Testis (tissue), 3 donors: ENCODE results near the gene PTPDC1. TPM values are rescaled to one million over a fixed set of nuclear protein-coding genes. Genes with fewer than 3 reads are reported as not detected.
A peak's percentile ranks its signal among the peaks of the same experiment; 100 is the strongest.

Experiments used
- DNase-seq: peaks from one replicate; pipeline ENCODE4 v3.0.0-alpha.2; 2019
- H3K27ac ChIP-seq, 2 donors: fragments of 200-600 bp; sonication (generic); one replicate each; pipeline ENCODE4 v1.5.1; 2019
- H3K27me3 ChIP-seq: fragments of 200-600 bp; sonication (generic); one replicate; pipeline ENCODE4 v1.5.1; 2019
- H3K36me3 ChIP-seq: fragments of 200-600 bp; sonication (generic); one replicate; pipeline ENCODE4 v1.5.1; 2017; ENCODE audit warnings: low read depth; ENCODE audit errors: missing control alignments
- H3K4me1 ChIP-seq: fragments of 200-600 bp; sonication (generic); one replicate; pipeline ENCODE4 v1.5.1; 2019
- H3K4me3 ChIP-seq, 2 donors: fragments of 200-600 bp; sonication (generic); one replicate each; pipeline ENCODE4 v1.5.1; 2017 to 2019
- H3K9me3 ChIP-seq: fragments of 200-600 bp; sonication (generic); one replicate; pipeline ENCODE4 v1.5.1; 2017
- POLR2A ChIP-seq: fragments of 450-650 bp; IDR thresholded peaks from one replicate; pipeline ENCODE4 v1.6.1; 2017; ENCODE audit warnings: antibody characterized with exemption, mild to moderate bottlenecking, moderate library complexity
- WGBS, 2 donors: methylation state at CpG; one replicate each; pipeline ENCODE4 v1.1.5; 2018; 5-methylcytosine and 5-hydroxymethylcytosine counted together
- intact Hi-C: fragments of 100-400 bp; cut with DNase I; formaldehyde crosslinking; loops from one replicate; pipeline ENCODE4 v1.15.1; 2023; ENCODE audit warnings: low total_unique reads
- polyA plus RNA-seq: library from polyadenylated mRNA; stranded (reverse); fragments of 350-450 nt; fragmentation: Illumina TruSeq; extraction: RNeasy Lipid Tissue Mini Kit (QIAGEN cat#74804); gene quantifications from one replicate; pipeline ENCODE4 v1.2.3, GENCODE V29; 2014; ENCODE audit warnings: low read depth, low replicate concordance; ENCODE audit not compliant: insufficient read depth
- total RNA-seq, 2 donors: library from RNA; depleted of rRNA; stranded (reverse); fragments of >200 nt; gene quantifications; one replicate each; pipeline ENCODE4 v1.2.3, GENCODE V29; 2016
- TF ChIP-seq, protein P1 (sequence below), 3 experiments: fragments of 450-650 bp in 2 of 3; fragments of 200-600 bp in 1 of 3; sonication (generic) in 1 of 3; IDR thresholded peaks; one replicate each; pipeline ENCODE4 v1.5.1; 2016 to 2019; ENCODE audit warnings: antibody characterized with exemption in 3 of 3, mild to moderate bottlenecking in 2 of 3, moderate library complexity in 1 of 3

Gene PTPDC1
- total and polyA plus RNA-seq, 3 donors from 2014 or later: 18.3 to 35.0 (median 32.3) TPM

- peak overlapping the region; percentile 37 to 77 for H3K27ac ChIP-seq
- no peak overlapping the region for H3K4me3 ChIP-seq
- no peaks in the 10 kb centered on the region for H3K9me3 ChIP-seq
- DNase-seq: peak; percentile 84
- intact Hi-C loops: no loop called here
- peaks cover 24% of the 10 kb centered on the region for H3K4me1 ChIP-seq
- no peaks in the 10 kb centered on the region for H3K27me3 ChIP-seq
- TF ChIP-seq POLR2A: no peak
- TF ChIP-seq, protein P1, sequence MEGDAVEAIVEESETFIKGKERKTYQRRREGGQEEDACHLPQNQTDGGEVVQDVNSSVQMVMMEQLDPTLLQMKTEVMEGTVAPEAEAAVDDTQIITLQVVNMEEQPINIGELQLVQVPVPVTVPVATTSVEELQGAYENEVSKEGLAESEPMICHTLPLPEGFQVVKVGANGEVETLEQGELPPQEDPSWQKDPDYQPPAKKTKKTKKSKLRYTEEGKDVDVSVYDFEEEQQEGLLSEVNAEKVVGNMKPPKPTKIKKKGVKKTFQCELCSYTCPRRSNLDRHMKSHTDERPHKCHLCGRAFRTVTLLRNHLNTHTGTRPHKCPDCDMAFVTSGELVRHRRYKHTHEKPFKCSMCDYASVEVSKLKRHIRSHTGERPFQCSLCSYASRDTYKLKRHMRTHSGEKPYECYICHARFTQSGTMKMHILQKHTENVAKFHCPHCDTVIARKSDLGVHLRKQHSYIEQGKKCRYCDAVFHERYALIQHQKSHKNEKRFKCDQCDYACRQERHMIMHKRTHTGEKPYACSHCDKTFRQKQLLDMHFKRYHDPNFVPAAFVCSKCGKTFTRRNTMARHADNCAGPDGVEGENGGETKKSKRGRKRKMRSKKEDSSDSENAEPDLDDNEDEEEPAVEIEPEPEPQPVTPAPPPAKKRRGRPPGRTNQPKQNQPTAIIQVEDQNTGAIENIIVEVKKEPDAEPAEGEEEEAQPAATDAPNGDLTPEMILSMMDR (IDR thresholded peaks at IDR 0.05): no peak
- no peaks in the 10 kb centered on the region for H3K36me3 ChIP-seq
- 41 to 42% methylated on average over 13 of the region's 13 CpGs for WGBS, 2 donors
Measured at GRCh38 chr9:94139672-94140417, 55.6 kb downstream of the PTPDC1 start.

- H3K4me3 ChIP-seq: no peak overlapping the region
- peaks cover 20% of the 10 kb centered on the region for H3K4me1 ChIP-seq
- WGBS, 2 donors: 49 to 60% methylated on average over 4 of the region's 4 CpGs
- peak overlapping the region; percentile 37 to 77 for H3K27ac ChIP-seq
- H3K36me3 ChIP-seq: no peaks in the 10 kb centered on the region
- no peak for DNase-seq
- no peak for TF ChIP-seq POLR2A
- TF ChIP-seq, protein P1 (IDR thresholded peaks at IDR 0.05): no peak
- H3K27me3 ChIP-seq: no peaks in the 10 kb centered on the region
- intact Hi-C loops: no loop called here
- no peaks in the 10 kb centered on the region for H3K9me3 ChIP-seq
Measured at GRCh38 chr9:94140418-94140780, 56.1 kb downstream of the PTPDC1 start.

DNA sequence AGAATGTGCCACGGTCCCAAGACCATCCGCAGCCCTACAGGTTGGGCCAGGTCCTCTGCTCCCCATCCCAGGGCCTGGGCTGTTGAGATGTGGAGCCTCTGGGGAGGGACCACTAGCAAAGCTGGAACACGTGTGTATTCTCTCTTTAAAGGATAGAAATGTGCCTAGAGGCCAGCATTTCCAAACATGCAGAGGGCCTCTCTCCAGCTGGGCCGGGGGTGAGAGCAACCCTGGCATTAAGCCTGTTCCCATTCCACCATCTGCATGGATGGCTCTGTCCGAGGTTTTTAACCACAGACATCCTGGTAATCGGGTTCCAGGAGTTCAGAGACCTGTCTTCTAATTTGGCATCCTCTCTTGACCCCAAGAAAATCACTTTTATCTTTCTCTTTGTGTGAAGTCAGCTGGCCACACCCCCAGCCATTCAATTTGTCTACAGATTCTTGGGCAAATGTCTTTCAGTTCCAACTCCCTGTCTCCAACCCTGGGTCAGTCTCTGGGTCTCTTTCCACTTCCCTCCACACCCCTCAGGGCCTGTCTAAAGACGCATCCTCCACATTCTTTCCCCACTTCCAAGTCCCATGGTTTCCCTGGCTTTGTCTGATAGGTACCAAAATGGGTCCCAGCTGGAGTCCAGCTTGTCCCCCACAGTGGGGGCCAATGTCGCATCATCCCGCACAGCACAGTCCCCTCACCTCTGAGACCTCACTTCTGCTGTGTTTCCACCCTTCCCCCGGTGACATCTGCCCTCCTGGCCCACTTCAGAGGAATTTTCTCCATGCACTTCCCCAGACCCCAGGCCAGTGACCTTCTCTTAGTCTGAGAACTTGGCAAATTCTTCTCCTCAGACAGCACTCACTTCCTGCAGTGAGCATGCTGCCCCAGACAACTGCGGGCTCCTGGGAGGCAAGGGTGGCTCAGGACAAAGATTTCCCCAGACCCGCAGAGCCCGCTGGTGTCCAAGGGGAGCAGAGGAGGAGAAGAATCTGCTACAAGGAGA, 56.8 kb downstream of the PTPDC1 start:
- no peak overlapping the region for H3K4me3 ChIP-seq
- no peaks in the 10 kb centered on the region for H3K9me3 ChIP-seq
- no peaks in the 10 kb centered on the region for H3K36me3 ChIP-seq
- WGBS, 2 donors: 79 to 80% methylated on average over 11 to 13 of the region's 13 CpGs
- intact Hi-C loops: no loop called here
- TF ChIP-seq POLR2A: no peak
- TF ChIP-seq, protein P1 (IDR thresholded peaks at IDR 0.05): no peak
- peak overlapping the region; percentile 37 to 77 for H3K27ac ChIP-seq
- no peak for DNase-seq
- H3K4me1 ChIP-seq: peaks cover 17% of the 10 kb centered on the region
- H3K27me3 ChIP-seq: no peaks in the 10 kb centered on the region

DNA sequence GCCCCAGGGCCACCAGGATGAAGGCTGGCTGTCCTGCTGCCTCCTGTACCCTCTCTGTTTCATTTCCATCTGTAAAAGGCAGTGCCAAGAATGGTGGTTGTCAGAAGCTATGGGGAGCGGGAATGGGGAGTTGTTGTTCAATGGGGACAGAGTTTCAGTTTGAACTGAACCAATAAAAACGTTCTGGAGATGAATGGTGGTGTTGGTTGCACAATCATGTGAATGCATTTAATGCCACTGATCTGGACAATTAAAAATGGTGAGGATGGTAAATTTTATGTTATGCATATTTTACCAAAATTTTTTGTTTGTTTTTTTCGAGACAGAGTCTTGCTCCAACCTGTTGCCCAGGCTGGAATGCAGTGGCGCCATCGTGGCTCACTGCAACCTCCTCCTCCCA, 58.1 kb downstream of the PTPDC1 start:
- Histone ChIP-seq H3K27me3 (no peaks in the 10 kb centered on the region), H3K9me3 (no peaks in the 10 kb centered on the region), H3K4me3 (no peak overlapping the region), H3K36me3 (no peaks in the 10 kb centered on the region), H3K4me1 (peaks cover 17% of the 10 kb centered on the region), H3K27ac (peak overlapping the region in 1 of 2 donors; percentile 15)
- intact Hi-C loops: no loop called here
- WGBS, 2 donors: 90 to 96% methylated on average over 5 of the region's 5 CpGs
- TF ChIP-seq POLR2A: no peak
- TF ChIP-seq, protein P1 (IDR thresholded peaks at IDR 0.05): no peak
- no peak for DNase-seq
